Hematopoietic multipotent progenitor cell treated with erythropoietin and hydrocortisone succinate and interleukin-3 and kit ligand, for 15 days (in vitro differentiated cells): ENCODE data around the gene SERPINE2.
"Not testable (repeated sequence)": the region's sequence is repeated elsewhere in the genome, so short reads cannot be mapped to it uniquely, and the experiment has no call there.

ENCODE experiments used
- DNase-seq: peaks from one replicate; pipeline ENCODE4 v3.0.0-alpha.2; 2015; ENCODE audit warnings: low spot score

Gene SERPINE2

DNA sequence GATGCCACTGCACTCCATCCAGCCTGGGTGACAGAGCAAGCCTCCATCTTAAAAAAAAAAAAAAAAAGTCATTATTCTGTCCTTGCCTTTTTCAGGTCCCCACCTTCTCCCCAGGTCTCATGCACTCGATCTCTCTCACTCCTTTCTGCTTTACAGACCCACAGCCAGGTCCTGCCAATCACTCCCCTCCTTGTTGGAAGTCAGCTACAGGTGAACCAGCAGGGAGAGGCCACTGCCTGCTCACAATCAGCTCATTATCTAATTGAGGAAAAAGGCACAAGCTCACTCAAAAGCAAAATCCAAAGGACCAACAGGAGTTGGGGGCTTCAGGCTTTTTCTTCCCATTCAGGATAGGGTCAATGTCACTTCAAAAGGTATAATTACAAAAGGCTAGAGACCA, 96.0 kb downstream of the SERPINE2 start:
- DNase-seq, result no peak

DNA sequence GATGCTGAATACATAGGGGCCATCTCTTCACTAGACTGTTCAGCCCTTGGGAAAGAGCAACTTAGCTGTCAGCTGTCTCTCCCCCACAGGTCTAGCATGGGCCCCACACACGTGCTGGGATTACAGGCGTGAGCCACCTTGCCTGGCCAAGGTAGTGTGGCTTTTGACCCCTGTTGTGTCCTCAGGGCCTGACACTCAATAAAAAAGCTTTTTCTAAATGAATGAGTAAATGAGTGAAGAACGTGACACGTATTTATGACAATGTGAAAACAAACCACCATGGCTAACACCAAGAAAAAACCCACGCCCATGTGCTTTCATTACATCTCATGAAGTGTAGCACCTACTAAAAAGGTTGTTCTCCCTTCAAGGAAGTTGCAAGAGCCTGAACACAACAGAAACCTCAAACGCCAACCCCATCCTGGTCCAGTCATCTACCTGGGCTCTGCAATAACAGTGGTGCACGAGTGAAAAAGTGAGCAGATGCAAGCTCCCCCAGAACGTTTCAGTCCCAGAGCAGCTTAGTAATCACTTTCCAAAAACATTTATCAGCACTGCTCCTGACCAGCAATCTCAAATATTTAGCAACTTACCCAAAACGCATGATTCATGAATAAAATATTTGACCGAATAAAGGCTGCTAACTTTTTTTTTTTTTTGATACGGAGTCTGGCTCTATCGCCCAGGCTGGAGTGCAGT, 97.4 kb downstream of the SERPINE2 start:
- DNase-seq, result no peak

DNA sequence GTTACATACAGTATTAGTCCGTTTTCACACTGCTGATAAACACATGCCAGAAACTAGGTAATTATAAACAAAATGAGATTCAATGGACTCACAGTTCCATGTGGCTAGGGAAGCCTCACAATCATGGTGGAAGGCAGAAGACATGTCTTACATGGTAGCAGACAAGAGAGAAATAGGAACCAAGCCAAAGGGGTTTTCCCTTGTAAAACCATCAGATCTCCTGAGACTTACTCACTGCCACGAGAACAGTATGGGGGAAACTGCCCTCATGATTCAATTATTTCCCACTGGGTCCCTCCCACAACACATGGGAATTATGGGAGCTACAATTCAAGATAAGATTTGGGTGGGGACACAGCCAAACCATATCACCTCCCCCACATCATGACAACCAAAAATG, 99.6 kb downstream of the SERPINE2 start:
- not testable (repeated sequence) for DNase-seq

DNA sequence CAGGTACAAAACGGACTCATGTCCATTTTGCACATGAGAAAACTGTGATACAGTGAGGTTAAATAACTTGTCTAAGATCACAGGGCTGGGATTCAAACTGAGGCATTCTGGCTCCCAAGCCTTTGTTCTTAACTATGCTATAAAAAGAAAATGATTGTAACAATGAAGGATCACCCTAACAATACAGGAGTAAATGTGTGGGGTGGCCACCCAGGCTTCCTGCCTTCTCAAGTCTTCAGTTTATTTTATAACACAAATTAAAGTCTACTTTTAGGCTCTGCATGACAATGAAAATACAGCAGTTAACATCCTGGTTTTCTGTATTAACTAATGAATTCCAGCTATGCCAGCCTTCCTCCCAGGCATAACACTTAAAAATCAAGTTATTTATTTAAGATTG, 101.6 kb downstream of the SERPINE2 start:
- no peak for DNase-seq

DNA sequence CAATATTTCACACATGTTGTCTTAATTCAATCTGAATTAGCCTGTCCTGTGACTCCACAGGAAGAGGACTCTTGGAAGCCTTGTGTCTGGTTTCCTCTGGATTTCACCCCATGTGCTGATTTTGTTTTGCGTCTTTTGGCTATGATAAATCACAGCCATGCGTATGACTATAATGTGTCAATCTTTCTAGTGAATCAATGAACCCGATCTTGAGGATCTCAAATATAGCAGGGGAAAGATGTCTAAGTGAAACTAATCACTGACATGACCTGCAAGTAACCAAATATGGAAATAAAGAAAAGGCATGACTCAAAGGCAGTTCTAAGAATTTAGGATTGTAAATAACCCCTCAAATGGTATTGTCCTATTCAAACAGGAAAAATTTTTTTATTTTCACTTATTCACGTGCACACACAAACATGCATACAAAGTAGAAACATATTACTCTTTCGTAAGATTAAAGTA, 102.2 kb downstream of the SERPINE2 start:
- no peak for DNase-seq

DNA sequence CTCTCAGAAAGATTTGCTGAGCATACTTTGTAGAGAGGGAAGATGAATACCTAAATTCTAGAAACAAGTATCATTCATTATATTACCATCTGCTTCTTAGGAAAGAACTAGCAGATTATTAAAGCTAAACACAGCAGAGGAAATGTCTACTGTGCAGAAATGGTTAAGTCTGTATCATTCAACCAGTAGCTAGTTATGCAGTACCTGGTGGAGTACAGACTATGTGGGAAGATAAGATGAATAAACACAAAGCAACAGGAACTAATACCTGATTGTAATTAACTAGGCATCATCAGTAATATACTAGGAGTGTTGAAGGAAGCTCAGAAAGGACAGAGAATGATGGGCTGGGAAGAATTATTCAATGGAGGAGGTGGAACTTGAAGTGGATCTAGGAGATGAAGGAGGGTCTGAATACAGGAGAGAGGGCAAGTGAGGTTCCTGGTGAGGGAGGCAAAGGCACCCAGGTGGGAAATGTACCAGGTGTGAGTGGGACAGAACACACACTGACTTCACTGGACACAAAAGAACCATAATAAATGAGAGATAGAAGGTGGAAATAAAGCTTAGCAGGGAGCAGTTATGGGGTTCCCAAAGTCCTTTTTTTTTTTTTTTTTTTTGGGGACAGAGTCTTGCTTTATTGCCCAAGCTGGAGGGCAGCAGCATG, 103.5 kb downstream of the SERPINE2 start:
- DNase-seq, result no peak

DNA sequence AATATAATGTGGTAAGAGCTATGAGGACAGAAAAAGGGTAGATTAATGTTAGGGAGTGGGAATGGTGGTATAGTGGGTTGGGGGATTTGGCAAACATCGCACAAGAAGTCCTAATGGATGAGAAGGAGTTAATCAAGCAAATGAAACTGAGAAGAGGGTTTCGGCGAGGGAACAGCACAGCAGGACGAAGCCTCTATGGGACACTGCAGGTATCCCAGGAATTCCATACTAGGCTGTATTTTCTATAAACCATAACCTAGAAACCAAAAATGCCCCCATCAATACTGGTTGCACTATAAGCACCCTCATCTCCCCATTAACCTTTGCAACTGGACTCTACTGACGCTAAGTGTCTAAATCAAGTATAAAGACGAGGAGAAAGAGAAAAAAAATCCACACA, 104.2 kb downstream of the SERPINE2 start:
- no peak for DNase-seq

DNA sequence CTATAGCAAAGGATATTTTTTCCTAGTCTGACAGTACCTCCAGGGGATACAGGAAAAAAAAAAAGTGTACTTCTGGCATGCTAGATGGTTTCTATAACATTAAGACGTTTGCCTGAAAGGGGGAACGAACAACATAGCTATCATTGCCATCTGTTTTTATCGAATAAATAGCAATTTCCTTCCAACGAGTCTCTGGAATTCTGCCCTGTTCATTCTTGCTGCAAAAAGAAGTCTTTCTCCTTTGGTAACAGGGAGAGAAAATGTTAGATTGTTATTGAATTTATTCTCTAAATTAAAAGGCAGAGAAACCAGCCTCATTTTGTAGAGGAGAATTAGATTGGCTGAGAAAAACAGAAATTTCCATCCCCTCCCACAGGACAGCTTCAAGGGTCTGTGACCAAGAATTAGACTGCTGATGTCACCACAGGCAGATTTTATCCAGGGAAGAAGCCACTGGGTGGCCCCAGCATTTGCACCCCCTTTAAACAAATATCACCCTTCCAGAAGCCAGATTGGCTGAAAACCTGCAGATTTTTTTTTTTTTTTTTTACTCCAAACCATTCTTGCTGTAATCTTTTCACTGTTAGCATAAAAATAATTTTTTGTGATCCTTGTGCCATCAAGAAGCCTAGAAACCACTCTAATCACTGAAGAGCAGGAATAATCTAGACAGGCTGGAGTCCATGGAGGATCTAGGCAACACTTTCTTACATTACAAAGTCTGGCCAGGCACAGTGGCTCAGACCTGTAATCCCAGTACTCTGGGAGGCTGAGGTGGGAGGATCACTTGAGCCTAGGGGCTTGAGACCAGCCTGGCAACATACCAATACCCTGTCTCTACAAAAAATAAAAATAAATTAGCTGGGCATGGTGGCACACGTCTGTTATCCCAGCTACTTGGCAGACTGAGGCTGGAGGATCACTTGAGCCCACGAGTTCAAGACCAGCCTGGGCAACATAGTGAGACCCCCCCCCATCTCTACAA, 106.0 kb downstream of the SERPINE2 start:
- DNase-seq, result no peak

DNA sequence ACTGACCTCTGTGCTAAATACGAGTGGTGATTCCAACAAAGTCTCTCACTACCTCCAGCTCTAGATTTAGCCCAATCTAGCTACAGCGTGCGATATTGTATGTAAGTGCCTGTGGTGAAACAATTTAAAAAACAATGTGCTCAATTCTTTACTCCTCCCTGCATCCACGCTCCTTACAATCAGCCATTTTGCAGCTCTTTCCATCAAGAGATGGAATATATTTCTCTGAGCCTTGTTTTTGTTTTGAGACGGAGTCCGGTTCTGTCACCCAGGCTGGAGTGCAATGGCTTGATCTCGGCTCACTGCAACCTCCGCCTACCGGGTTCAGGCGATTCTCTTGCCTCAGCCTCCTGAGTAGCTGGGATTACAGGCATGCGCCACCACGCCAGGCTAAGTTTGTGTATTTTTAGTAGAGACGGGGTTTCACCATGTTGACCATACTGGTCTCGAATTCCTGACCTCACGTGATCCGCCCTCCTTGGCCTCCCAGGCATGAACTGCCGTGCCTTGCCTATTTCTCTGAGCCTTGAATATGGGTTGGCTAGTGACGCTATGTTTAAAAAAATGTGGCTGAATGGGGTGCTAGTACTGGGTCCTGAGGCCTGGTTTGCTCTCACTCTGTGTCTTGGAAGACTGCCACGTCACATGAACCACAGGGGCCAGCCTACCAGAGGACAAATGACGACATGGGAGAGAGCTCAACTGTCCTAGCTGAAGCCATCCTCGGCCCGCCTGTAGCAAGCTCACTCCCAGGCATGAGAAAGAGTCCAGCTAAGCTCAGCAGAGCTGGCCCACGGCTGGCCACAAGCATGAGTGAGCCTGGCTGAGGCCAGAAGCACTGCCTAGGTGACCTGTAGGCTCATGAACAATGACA, 108.7 kb downstream of the SERPINE2 start:
- DNase-seq, result no peak

DNA sequence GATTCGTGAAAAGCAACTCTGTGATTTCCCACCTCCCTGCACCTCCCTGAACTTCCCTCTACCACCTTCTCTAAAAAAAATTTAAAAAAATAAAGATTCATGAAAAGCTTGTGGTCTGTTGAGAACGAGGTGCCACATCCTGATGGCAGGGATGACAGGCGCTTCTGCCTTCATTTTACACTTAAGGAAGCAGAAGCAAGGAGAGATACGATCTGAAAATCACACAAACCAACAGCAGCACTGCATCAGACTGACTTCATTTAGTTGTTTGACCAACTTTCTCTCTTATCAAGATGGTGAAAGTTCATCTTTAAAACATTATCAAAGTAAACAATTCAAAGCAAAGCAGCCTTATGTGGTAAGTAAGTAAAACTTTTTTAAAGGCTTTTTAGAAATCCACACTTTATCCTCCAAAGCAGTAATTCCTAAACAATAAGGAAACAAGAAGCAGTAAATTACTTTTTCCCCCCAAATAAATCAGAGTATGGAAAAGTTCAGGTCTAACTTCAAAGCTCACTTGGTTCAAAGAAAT, 109.4 kb downstream of the SERPINE2 start:
- no peak for DNase-seq

DNA sequence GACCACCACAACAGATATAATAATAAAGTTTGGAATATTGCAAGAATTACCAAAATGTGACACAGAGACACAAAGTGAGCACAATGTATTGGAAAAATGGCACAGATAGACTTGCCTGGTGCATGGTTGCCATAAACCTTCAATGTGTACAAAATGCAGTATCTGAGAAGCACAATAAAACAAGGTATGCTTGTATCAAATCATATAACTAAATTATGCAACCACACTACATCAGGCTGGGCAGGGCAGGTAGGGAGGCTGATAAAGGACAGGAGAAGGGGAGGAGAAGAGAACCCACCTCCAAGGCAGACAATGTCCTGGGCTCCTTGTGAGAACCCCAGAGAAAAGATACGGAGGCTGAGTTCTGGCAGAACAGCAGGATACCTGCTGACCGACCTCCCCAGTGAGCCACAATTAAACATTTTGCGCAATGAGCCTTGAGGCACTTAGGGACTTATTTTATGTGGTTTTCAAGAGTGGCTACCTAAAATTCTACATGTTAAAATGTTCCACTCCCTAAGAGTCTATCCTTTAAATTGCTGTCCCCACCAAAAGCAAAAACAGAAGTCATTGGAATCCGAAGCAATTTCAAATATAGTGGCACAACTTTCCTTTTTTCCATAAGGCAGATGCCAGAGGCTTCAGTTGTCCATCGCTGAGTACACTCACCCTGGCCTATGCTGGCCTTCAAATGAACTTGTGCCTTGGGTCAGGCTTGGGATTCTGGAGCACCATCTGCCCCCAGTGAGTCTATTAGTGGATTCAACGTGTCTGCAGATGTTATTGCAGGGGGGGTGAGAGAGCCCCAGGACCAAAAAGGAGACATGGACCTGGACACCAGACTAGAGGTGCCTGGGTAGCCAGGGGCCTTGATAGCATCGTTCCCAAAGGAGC, 110.7 kb downstream of the SERPINE2 start:
- no peak for DNase-seq

DNA sequence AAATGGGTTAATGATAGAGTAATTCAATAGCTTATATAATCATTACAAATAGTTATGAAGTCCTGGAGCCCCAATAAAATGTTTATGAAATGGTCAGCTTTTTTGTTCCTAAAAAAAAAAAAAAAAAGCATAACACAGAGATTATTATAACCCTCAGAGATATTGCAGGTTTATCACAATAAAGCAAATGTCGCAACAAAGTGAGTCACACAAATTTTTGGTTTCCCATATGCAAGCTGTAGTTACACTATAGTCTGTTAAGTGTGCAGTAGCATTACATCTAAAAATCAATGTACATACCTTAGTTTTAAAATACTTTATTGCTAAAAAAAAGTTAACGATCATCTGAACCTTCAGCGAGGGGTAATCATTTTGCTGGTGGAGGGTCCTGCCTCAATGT, 114.0 kb downstream of the SERPINE2 start:
- no peak for DNase-seq
